NCI-H345 treated with DMSO at 0.1 percent for 48 hours (cell line): ENCODE results near the gene FGFR1OP2.
"Not testable (repeated sequence)": the region's sequence is repeated elsewhere in the genome, so short reads cannot be mapped to it uniquely, and the experiment has no call there.

Source experiments
- DNase-seq: peaks from one replicate; lab custom pipeline; 2025; ENCODE audit not compliant: unreplicated experiment; lab: John Stamatoyannopoulos, UW

Gene FGFR1OP2

DNA sequence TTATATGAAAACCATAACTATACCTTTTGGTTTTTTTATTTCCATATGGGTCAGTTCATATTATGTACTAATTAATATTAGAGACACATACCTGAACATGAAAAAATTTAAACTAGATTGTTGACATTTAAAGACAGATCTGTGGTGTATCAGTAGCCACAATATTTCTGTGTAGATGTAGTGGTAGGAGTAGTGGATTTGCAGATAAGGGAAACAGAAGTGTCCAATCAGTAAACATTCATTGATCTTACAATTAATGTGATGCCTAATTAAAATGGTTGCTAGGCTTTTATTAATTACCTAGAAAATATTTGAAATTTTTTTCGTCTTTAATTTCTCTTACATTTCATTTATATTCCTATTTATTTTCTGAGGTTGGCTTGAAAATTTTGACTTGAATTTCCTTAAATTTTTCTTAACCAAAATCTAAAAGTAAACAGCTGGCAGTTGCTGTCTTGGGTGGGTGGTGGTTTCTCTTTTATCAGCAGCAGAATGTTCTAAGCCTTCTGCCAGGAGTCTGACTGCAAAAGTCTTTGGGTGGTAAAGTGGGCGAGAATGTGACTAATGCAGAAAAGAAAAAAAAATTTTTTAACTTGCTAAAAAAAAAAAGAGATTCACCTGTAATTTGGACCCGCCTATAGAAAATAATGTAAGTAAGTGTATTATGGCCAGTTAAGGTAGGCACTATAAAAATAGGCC is 2.4 kb downstream of the FGFR1OP2 start:
- no peak for DNase-seq

GRCh38 chr12:26941215-26941594 is 2.9 kb downstream of the FGFR1OP2 start:
- DNase-seq: no peak

GRCh38 chr12:26948309-26948708 is 10.0 kb downstream of the FGFR1OP2 start:
- DNase-seq: no peak

GRCh38 chr12:26953447-26953846 is 15.2 kb downstream of the FGFR1OP2 start:
- DNase-seq: no peak

DNA sequence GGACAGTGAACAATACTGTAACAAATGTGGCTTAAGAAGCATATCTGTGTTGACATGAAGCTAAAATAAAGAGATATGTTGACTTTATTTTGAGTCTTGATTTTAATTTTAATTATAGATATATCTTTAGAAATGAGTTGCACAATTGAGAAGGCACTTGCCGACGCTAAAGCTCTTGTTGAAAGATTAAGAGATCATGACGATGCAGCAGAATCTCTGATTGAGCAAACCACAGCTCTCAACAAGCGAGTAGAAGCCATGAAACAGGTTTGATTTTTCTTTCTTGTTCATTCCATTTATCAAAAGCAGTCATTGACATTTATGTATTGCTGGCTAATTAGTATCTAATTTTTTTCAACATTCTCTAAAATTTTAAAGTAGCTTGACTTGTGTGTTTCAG is 15.8 kb downstream of the FGFR1OP2 start:
- DNase-seq: no peak

- DNase-seq: not testable (repeated sequence)
Observed at GRCh38 chr12:26961391-26961790, 23.1 kb downstream of the FGFR1OP2 start.

DNA sequence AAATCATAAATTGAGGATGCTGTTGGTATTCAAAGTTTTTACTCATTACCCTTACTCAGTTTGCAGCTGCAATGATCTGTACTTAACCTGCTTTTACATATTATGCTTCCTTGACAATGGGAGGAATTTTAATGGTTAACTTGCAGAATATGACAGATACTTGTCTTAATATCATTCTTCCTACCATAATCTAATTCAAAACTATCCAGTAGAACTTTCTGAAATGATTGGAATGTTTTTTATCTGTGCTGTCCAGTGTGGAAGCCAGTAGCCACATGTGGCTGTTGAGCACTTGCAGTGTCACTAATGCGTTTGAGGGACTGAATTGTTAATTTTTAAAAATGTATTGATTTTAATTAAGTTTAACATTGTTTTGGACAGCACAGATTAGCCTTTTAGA is 23.5 kb downstream of the FGFR1OP2 start:
- no peak for DNase-seq

DNA sequence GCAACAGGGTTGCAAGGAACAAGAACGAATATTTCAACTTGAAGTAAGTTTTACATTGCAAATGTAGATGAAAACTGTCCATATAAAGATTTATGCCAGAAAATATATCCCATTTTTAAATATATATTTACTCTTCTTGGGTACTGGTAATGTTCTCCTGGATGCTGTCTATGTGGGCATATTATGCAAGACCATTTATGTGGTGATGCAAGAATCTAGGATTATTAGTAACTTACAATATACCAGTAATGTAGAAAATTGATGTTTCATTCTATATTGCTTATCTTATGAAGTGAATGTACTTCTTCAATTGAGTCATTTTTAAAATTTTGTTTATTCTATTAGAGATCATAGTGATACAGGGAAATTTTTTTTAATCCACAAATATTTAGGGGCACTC is 25.1 kb downstream of the FGFR1OP2 start:
- no peak for DNase-seq

DNA sequence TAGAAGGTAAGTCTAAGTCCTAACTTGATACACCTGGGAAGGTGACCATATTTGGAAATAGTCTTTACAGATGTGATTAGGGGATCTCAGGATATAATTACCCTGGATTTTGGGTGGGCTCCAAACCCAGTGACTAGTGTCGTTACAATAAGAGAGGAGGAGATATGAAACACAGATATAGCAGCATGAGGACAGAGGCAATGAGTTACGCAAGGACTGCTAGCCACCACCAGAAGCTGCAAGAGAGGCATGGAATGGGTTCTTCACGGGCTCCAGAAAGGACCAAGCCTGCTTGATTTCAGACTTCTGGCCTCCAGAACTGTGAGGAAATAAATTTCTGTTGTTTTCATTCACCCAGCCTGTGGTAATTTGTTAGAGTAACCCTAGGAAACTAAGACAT is 28.6 kb downstream of the FGFR1OP2 start:
- no peak for DNase-seq

- DNase-seq: no peak
Observed at GRCh38 chr12:26970136-26970535, 31.9 kb downstream of the FGFR1OP2 start.

GRCh38 chr12:26971963-26972362 is 33.7 kb downstream of the FGFR1OP2 start:
- DNase-seq: no peak

DNA sequence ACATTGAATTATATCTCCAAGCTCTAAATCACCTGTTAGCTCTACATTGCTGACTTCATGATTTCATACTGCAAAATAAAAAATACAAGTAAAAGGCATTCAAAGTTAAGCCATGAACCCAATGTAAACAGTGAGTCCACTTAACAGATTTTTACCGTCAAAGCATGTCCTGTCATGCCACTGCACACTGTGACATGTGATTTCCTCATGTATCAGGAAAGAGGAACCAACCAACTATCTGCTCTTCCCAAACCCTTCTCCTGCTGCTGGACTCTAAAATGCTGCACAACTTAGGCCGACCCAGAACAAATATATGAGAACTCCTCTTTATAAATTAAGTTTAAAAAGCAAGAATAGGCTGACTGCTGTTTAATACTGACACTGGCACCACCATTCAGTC is 38.4 kb downstream of the FGFR1OP2 start:
- DNase-seq: peak; percentile 22

DNA sequence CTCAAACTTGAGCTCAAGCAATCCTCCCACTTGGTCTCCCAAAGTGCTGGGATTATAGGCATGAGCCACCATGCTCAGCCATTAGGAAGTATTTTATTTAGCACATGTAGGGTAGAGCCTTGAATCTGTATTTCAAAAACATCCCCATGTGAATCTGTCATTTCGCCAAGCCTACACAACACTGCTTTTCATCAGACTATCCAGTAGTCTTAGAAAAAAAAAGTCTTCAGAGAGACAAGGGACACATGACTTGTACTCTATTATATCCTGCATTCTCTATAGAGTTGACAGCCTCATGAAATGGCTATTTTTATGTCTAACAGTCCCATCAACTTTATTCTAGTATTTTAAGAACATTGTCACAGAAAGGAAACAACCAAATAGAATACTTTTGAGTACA is 40.5 kb downstream of the FGFR1OP2 start:
- no peak for DNase-seq

GRCh38 chr12:26979733-26980132 is 41.5 kb downstream of the FGFR1OP2 start:
- DNase-seq: no peak

GRCh38 chr12:26982866-26983265 is 44.6 kb downstream of the FGFR1OP2 start:
- DNase-seq: no peak

DNA sequence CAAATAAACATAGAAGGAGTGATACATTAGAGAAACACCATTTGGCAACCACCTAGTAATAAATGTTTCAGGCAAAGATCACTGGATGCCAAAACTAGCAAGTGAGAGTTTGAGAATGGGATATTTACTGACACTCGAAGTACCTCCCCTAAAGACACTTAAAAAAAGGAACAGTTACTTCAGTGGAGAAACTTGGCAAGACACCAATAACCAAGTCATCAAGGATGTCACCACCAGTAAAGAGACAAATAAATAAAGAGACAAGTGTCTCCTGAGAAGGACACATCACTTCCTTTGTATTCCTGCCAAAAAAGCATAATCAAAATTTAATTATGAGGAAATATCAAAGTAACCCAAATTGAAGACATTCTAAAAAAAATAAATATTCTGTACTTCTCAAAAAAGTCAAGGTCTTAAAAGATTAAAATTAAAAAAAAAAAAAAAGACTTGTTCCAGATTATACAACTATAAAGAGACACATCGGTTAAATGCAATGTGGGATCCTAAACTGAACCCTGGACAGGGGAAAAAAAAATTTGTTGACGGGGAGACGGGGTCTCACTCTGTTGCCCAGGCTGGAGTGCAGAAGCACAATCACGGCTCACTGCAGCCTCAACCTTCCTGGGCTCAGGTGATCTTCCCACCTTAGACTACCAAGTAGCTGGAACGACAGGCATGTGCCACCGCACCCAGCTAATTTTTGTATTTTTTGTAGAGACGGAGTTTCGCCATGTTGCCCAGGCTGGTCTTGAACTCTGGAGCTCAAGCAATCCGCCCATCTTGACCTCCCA is 49.6 kb downstream of the FGFR1OP2 start:
- no peak for DNase-seq

GRCh38 chr12:26988703-26989102 is 50.4 kb downstream of the FGFR1OP2 start:
- DNase-seq: no peak

DNA sequence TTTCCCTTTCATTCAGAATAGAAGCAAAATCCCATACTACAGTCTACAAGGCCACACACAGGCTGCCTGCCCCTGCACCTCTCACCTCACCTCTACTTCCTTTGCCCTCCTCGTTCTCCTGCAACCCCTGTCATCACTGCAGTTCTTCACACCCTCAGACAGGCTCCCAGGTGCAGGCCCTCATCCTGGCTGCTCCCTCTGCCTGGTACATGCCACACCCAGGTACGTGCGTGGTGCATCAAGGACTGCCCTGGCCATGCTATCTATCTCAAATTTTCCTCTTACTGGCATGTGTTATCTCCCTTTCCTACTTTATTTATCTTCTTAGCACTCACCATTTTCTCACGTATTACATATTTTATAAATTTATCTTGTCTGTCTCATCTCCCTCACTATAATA is 51.6 kb downstream of the FGFR1OP2 start:
- DNase-seq: no peak

GRCh38 chr12:26991826-26992225 is 53.6 kb downstream of the FGFR1OP2 start:
- no peak for DNase-seq

DNA sequence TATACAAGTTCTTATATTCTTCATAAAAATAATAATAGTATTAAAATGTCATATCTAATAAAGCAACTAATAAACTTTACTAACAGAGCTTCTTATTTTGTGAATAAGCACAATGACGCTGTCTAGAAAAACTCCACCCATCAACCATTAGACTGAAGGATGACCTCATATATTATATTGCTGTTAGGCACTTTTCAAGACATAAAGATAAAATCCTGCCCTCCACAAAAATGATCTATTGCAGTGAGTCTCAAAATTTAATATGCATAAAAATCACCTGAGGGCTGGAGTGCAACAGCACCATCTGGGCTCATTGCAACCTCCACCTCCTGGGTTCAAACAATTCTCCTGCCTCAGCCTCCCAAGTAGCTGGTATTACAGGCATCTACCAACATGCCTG is 55.8 kb downstream of the FGFR1OP2 start:
- no peak for DNase-seq

GRCh38 chr12:26995706-26996105 is 57.4 kb downstream of the FGFR1OP2 start:
- DNase-seq: no peak

DNA sequence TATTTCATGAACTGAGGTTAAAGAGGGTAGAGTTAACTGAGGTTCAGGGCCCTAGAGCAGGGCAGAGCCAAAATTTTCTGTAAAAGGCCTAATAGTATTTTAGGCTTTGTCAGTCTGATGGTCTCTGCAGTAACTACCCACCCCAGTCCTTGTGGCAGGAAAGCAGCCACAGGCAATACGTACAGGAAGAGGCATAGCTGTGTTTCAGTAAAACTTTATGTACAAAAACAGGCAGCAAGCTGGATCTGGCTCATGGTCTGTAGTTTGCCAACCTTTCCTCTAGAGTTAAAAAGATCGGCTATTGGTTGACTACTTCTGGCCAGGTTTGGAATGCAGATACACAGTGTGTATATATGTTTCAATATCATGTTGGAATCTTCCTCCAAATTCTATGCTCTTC is 58.7 kb downstream of the FGFR1OP2 start:
- no peak for DNase-seq

DNA sequence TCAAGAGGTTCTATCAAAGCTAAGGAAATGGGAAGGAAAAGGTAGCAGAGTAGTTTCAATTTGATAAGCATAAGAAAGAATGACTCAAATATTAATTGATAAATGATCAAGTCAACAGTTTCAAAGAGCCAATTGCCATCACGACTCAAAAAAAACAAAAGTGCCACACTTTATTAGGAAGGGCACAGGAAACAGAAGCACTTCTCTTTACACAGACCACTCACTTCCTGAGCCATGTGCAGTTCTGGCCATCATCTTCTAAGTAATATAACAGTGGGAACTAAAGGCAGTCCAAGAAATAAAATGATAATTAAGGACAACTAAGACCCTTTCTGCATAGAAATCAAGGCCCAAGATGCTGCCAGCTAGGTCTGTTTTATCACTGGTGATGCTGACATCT is 62.7 kb downstream of the FGFR1OP2 start:
- no peak for DNase-seq
